Measurements from ENCODE around the gene ARMC5.
"Not testable (repeated sequence)": the region's sequence is repeated elsewhere in the genome, so short reads cannot be mapped to it uniquely, and the experiment has no call there.

ARMC5 gene

DNA sequence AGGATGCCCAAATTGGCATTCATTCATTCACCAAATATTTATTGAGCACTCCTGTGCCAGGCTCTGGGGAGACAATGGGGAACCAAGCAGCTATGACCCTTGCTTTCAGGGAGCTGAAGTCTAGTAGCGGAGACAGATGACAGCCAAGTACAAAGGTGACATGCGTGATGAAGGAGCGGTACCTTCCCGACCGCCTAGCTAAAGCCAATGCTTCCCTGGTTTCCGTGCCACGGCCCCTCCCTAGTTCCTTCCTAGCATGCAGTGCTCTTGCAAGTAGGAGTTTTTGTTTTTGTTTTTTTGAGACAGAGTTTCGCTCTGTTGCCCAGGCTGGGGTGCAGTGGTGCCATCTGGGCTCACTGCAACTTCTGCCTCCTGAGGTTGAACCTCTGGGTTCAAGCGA, 20.4 kb downstream of the ARMC5 start:
- DNase-seq: no peak

DNA sequence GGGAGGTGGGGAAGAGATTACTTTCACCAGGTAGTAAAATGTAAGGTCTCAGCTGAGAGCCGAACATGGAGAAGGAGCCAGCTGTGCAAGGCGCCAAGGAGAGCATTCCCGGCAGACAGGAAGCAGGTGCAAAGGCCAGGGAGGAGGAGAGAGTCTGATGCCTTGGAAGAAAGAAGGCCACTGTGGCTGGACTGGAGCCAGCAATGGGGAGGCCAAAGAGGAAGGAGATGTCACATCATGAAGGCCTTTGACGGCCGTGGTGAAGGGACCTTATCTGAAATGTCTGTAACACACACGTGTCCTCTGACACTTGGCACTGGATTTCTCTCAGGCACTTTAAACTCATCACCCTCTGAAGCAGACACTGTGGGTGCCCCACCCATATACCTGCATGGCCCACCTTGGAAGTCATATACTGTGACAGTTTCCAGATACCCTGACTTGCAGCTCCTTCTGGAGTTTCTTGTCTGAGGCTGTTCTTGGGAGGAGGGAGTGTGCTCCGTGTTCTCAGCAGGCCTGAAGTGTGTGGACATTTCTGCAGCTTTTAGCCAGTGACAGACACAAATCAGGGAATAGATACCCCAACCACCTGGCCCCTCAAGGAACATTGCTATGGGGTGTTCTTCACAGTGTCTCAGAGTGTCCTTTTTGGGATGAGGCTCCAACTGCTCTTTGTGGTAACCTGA, 21.7 kb downstream of the ARMC5 start:
- no peak for DNase-seq

GRCh38 chr16:31483081-31483480, 23.8 kb downstream of the ARMC5 start, which contains the start of gene SLC5A2:
Gene SLC5A2, plus strand, starts transcription at chr16:31483123. Its CDS starts 14 bp downstream, at chr16:31483137.
- no peak for DNase-seq

DNA sequence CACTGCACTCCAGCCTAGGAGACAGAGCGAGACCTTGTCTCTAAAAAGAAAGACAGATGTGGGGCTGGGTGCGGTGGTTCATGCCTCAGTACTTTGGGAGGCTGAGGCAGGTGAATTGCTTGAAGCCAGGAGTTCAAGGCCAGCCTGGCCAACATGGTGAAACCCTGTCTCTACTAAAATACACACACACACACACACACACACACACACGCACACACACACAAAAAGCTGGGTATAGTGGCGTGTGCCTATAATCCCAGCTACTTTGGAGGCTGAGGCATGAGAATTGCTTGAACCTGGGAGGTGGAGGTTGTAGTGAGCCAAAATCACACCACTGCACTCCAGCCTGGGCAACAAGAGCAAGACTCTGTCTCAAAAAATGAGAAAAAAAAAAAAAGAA, 24.7 kb downstream of the ARMC5 start:
- not testable (repeated sequence) for DNase-seq

DNA sequence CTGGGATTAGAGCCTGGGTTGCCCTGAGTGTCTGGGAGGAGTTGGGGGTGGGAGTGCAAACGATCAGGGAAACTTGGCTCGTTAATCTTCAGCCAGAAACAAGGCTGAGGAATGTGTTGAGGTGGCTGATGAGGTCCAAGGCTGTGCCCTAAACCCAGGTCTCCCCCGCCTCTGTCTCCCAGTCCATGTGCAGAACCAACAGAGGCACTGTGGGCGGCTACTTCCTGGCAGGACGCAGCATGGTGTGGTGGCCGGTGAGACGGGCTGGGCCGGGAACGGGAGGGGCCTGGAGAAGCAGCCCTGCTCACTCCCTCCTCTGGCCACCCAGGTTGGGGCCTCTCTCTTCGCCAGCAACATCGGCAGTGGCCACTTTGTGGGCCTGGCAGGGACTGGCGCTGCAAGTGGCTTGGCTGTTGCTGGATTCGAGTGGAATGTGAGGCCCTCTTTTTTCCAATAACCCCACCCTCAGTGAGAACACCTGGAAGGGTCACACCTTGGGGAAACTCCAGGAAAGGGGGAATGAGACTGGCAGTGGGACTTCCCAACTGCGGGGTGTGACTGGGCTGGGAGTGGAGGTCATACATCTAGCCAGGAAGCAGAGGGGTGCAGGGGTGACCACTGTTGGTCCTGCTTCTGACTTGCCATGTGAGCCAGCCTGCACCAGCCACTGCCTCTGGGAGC, 25.3 kb downstream of the ARMC5 start:
- no peak for DNase-seq

GRCh38 chr16:31485571-31485970, 26.3 kb downstream of the ARMC5 start:
- no peak for DNase-seq

GRCh38 chr16:31486045-31486444, 26.7 kb downstream of the ARMC5 start:
- no peak for DNase-seq

GRCh38 chr16:31487071-31487719, 27.9 kb downstream of the ARMC5 start:
- no peak for DNase-seq

DNA sequence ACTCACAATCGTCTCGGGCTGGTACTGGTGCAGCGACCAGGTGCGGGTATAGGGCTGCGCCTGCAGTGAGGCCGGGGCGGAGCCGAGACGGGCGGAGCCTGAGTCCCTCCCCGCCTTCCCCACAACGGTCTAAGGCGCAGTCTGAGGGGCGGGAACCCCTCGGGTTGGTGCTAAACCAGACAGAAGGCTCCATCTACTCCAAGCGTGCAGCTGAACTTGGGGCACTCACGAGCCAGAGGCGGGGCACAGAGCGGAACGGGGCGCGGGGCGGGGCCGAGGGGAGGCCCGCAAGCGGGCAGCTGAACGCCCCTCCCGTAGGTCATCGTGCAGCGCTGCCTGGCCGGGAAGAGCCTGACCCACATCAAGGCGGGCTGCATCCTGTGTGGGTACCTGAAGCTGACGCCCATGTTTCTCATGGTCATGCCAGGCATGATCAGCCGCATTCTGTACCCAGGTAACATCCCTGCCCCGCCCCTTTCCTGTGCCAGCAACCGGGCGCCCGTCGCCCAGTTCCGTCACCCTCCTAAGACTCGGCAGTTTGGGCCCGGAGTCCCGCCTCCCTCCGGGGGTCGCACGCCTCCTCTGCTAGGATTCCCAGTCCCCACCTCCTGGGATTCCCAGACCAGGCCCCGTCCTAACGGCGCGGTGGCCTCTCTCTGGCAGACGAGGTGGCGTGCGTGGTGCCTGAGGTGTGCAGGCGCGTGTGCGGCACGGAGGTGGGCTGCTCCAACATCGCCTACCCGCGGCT, 28.6 kb downstream of the ARMC5 start:
- DNase-seq: peak; percentile 85

- DNase-seq: peak; percentile 49
Observed at GRCh38 chr16:31488468-31489297, 29.4 kb downstream of the ARMC5 start.

GRCh38 chr16:31489298-31489564, 29.9 kb downstream of the ARMC5 start:
- no peak for DNase-seq

DNA sequence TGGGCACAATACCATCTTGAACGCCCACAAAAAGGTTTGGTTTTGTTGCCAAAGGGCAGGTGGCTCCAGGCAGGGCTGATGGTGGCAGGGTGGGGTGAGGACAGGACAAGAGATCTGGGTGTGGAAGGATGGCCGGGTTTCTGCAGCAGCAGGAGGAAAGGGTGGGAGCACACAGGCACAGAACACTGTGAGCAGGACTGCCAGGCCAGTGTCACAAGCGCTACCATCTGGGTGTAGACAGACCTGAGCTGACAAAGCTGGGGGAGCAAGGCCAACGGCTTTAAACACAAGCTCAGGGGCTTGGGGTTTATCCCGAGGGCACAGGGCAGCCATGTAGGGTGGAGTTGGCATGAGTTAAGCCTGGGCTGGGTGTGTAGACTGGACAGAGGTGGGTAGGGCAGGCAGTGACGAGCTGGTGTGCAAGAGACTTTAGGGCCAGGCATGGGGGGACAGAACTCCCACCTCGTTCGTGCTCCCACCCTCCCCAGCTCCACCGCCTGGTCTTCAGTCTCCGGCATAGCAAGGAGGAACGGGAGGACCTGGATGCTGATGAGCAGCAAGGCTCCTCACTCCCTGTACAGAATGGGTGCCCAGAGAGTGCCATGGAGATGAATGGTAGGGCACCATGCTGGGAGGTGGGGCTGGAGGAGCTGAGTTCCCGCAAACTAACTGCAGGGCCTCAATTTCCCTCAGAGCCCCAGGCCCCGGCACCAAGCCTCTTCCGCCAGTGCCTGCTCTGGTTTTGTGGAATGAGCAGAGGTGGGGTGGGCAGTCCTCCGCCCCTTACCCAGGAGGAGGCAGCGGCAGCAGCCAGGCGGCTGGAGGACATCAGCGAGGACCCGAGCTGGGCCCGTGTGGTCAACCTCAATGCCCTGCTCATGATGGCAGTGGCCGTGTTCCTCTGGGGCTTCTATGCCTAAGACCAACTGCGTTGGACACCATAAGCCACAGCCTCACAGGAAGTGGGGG, 30.6 kb downstream of the ARMC5 start:
- no peak for DNase-seq

GRCh38 chr16:31491778-31492418, 32.6 kb downstream of the ARMC5 start:
- no peak for DNase-seq

DNA sequence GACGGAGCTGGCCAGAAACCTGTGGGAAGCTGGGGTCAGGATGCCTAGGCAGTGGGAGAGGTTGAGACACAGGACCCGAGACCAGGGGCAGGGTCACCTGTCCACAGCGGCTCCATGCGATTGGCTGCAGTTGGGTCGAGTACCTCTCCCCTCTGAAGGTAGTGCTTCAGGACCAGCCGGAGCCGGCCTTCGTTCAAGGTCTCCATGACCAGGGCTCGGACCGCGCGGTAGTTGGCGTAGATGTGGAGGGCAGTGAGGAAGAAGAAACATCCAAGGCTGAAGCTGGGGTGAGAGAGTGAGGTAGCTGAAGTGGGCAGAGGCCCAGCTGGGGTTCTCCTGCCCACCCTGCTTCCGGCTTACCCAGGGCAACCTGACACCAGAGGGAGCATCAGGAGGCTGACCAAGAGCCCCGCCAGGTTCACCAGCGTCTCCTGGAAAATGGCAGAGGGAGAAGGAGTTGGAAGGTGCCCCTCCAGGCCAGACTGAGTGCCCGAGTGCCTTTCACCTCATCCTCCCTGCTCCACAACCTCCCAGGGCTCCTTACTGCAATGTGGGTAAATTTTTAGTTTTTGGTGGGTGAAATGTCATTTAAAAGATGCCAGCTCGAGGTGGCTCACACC, 34.3 kb downstream of the ARMC5 start:
- no peak for DNase-seq

DNA sequence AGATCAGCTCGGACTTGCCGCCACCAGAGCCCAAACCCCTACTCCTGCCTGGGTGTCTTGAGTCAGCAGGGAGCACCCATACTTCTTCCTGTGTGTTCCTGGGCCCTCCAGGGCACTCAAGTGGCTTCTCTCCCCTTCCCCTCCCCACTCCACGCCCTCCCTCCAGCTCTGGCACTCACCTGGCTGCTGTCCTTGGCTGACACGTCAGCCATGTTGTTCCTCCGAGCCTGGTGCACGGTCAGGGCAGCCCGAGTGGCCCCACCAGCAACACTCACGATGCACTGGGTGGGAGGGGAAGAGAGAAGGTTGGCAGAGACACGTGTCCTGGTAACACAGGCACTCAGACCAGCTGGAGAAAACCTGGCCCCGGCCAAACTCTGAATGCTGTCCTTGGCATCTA, 37.4 kb downstream of the ARMC5 start:
- DNase-seq: no peak

GRCh38 chr16:31498493-31498892, 39.2 kb downstream of the ARMC5 start:
- no peak for DNase-seq

DNA sequence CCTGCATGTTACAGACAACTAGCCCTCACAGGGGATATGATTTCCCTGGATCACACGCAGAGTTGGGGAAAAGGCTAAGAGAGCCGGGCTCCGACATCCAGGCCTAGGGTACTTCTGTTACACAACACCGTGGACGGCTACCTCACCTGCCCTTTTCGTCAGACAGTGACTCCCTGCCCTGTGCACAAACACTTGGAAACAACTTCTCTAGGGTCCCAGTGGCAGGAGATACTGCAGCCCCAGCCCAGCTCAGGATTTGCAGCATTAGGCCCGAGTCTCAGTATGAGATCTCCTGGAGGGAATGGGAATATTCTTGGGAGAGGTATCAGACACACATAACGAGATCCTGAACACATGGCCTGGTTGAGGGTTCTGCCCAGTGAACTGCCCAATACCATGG, 40.6 kb downstream of the ARMC5 start:
- DNase-seq: no peak

- DNase-seq: no peak
Observed at GRCh38 chr16:31501226-31501965, 42.1 kb downstream of the ARMC5 start.

DNA sequence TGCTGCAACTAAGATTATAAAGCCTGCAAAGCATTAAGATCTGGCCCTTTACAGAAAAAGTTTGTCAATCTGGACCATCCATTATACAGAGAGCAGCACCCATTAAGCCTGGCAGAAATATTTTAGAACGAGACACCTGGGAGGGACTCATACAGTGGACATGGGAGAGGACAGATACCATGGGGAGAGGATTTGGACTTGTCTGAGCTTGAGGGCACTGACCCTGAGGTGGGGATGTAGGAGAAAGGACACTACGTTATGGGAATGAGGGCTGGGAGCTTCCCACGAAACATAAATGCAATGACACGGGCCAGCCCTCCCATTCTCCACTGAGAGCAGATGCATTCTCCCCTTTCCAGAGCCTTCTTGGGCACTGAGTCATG, 42.7 kb downstream of the ARMC5 start:
- DNase-seq: no peak

DNA sequence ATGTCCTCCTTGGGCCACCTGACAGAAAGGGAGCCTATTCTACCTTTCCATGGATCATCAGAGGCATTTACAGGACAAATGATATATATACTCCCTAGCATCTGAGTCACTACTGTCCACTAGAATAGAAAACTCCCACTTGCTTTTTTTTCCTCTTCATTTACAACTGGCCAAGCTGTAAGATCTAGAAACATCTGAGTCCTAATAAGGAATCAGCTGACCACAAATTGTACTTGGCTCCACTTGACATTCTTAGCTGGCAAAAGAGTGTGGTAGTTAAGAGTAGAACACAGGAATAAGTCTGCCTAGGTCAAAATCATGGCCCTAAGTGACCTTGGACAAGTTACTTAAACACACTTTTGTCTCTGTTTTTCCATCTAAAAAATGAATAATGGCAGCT, 43.7 kb downstream of the ARMC5 start:
- no peak for DNase-seq
